GM23248 (cell line): ENCODE results near the gene DHX57.

Source experiments
- EZH2 ChIP-seq: fragments of 200-600 bp; sonication (generic); IDR thresholded peaks from 2 replicates; pipeline ENCODE4 v1.6.1; 2018; ENCODE audit warnings: antibody characterized with exemption, mild to moderate bottlenecking; ENCODE audit not compliant: insufficient read depth, poor library complexity, severe bottlenecking
- EZH2phosphoT487 ChIP-seq: fragments of 200-600 bp; sonication (generic); IDR thresholded peaks from 2 replicates; pipeline ENCODE4 v1.6.1; 2018; ENCODE audit warnings: antibody characterized with exemption, moderate library complexity, mild to moderate bottlenecking, low read depth; ENCODE audit not compliant: insufficient read depth

- TF ChIP-seq EZH2, result no peak
- no peak for TF ChIP-seq EZH2phosphoT487
Measured at GRCh38 chr2:38754506-38754905, 121.2 kb downstream of the DHX57 start.
